Measurements from ENCODE around the gene SLC44A5.

The SLC44A5 gene

GRCh38 chr1:75159154-75159553, 451.8 kb downstream of the SLC44A5 start:
- H3K9ac ChIP-seq = no peak overlapping the region
- no peaks in the 10 kb centered on the region for H3K36me3 ChIP-seq
- H3K27ac ChIP-seq = no peak overlapping the region
- no peak for TF ChIP-seq Cebpa-rat (IDR thresholded peaks at IDR 0.05)
- no peaks in the 10 kb centered on the region for H3K4me1 ChIP-seq
- H3K4me2 ChIP-seq = no peak overlapping the region
- no peaks in the 10 kb centered on the region for H3K27me3 ChIP-seq
- H3K4me3 ChIP-seq = no peak overlapping the region
- H4K20me1 ChIP-seq = no peaks in the 10 kb centered on the region
- no peaks in the 10 kb centered on the region for H3K9me3 ChIP-seq (replicated peaks in 1 of 11)

Data from BLaER1 treated with 17β-estradiol and CSF1 and Interleukin-3, amounts not matched to agents 10 nM and 100 nM (cell line).